H1 (cell line): ENCODE measurements around the gene LY86. TPM values are rescaled to one million over a fixed set of nuclear protein-coding genes. Genes with fewer than 3 reads are reported as not detected.

Source experiments
- CTCF ChIA-PET: fragments of 300-600 bp; sonication (Branson Sonifier 250); formaldehyde crosslinking; loops from one replicate; lab custom pipeline; 2021; ENCODE audit not compliant: partially characterized antibody; lab: Charles Lee
- POLR2A ChIA-PET: fragments of 300-600 bp; sonication (Branson Sonifier 250); formaldehyde crosslinking; loops from one replicate; lab custom pipeline; 2021; ENCODE audit warnings: inconsistent platforms; ENCODE audit not compliant: partially characterized antibody; lab: Charles Lee
- DNase-seq, 2 experiments: peaks; one replicate each; pipeline versions ENCODE4 v3.0.0 to v3.0.0-alpha.2; 2010 to 2022; ENCODE audit warnings: low spot score in 2 of 2, low read depth in 1 of 2, mixed read lengths in 1 of 2
- FAIRE-seq: peaks from 2 replicates; lab custom pipeline; 2011; peaks lifted over from hg19 to GRCh38; lab: Jason Lieb, UNC
- H2AFZ ChIP-seq: 2 replicates; pipeline ENCODE4 v1.8.1; 2012; ENCODE audit warnings: low read length, inconsistent platforms
- H2AK5ac ChIP-seq: 2 replicates; pipeline ENCODE4 v1.6.1; 2013; ENCODE audit warnings: low read depth, low read length
- H2BK120ac ChIP-seq: replicated peaks from 2 replicates; pipeline ENCODE3; 2013; ENCODE audit warnings: low read depth, low read length, inconsistent platforms
- H2BK12ac ChIP-seq: 2 replicates; pipeline ENCODE4 v1.6.1; 2013; ENCODE audit warnings: low read depth, low read length
- H2BK15ac ChIP-seq: 2 replicates; pipeline ENCODE4 v1.6.1; 2013; ENCODE audit warnings: low read length
- H2BK20ac ChIP-seq: 2 replicates; pipeline ENCODE4 v1.6.1; 2013; ENCODE audit warnings: low read length
- H2BK5ac ChIP-seq: 2 replicates; pipeline ENCODE4 v1.6.1; 2013; ENCODE audit warnings: low read depth, low read length
- H3K14ac ChIP-seq: 2 replicates; pipeline ENCODE4 v1.6.1; 2013; ENCODE audit warnings: inconsistent platforms; ENCODE audit not compliant: insufficient read length
- H3K18ac ChIP-seq: 2 replicates; pipeline ENCODE4 v1.6.1; 2013; ENCODE audit warnings: low read length; ENCODE audit errors: extremely low read depth
- H3K23ac ChIP-seq: 2 replicates; pipeline ENCODE4 v1.6.1; 2013; ENCODE audit warnings: inconsistent platforms; ENCODE audit not compliant: insufficient read length
- H3K23me2 ChIP-seq: 2 replicates; pipeline ENCODE4 v1.6.1; 2013; ENCODE audit warnings: low read depth, low read length
- H3K27ac ChIP-seq: 2 replicates; pipeline ENCODE4 v1.6.1; 2011; ENCODE audit warnings: low read depth, low read length, inconsistent platforms
- H3K27me3 ChIP-seq, 4 experiments: replicated peaks in 1 of 4; 1 replicate in 1 of 4; 2 replicates in 3 of 4; pipeline versions ENCODE4 v1.6.1 to v1.8.1; 2011 to 2013; ENCODE audit warnings: low read length in 3 of 4, mild to moderate bottlenecking in 3 of 4, inconsistent platforms in 2 of 4, mixed read lengths in 2 of 4, moderate library complexity in 1 of 4; ENCODE audit not compliant: control insufficient read depth in 3 of 4, insufficient read depth in 3 of 4; ENCODE audit errors: extremely low read depth in 1 of 4
- H3K36me3 ChIP-seq, 4 experiments: 2 replicates each; pipeline versions ENCODE4 v1.6.1 to v1.8.1; 2011 to 2013; ENCODE audit warnings: mild to moderate bottlenecking in 4 of 4, low read length in 3 of 4, moderate library complexity in 2 of 4, control low read depth in 1 of 4, inconsistent platforms in 1 of 4; ENCODE audit not compliant: insufficient read depth in 4 of 4, control insufficient read depth in 2 of 4
- H3K4ac ChIP-seq: replicated peaks from 2 replicates; pipeline ENCODE3; 2013; ENCODE audit warnings: low read length, low read depth, mixed read lengths, inconsistent platforms; ENCODE audit not compliant: insufficient read length
- H3K4me1 ChIP-seq, 4 experiments: replicated peaks in 1 of 4; 1 replicate in 1 of 4; 2 replicates in 3 of 4; pipeline versions ENCODE4 v1.6.1 to v1.8.1; 2011 to 2013; ENCODE audit warnings: low read length in 3 of 4, inconsistent platforms in 2 of 4, mixed read lengths in 1 of 4; ENCODE audit not compliant: insufficient read depth in 4 of 4, control insufficient read depth in 3 of 4
- H3K4me2 ChIP-seq, 2 experiments: 2 replicates each; pipeline versions ENCODE4 v1.6.1 to v1.8.1; 2011 to 2013; ENCODE audit warnings: low read depth in 2 of 2, low read length in 2 of 2, control low read depth in 1 of 2, inconsistent platforms in 1 of 2, mild to moderate bottlenecking in 1 of 2; ENCODE audit not compliant: insufficient read depth in 1 of 2
- H3K4me3 ChIP-seq, 4 experiments: fragments of 200-600, 300-600 bp in 1 of 4; sonication (generic), shearing (Covaris generic), sonication (Bioruptor Twin) in 1 of 4; 2 replicates each; pipeline versions ENCODE4 v1.5.1 to v1.8.1; 2011 to 2016; ENCODE audit warnings: low read length in 4 of 4, low read depth in 3 of 4, control low read depth in 2 of 4, inconsistent platforms in 2 of 4, mild to moderate bottlenecking in 2 of 4, mixed read lengths in 1 of 4, moderate library complexity in 1 of 4; ENCODE audit not compliant: insufficient read depth in 2 of 4; ENCODE audit errors: extremely low read depth in 1 of 4
- H3K56ac ChIP-seq: replicated peaks from 2 replicates; pipeline ENCODE3; 2013; ENCODE audit warnings: low read depth, mild to moderate bottlenecking, mixed read lengths, low read length, inconsistent platforms; ENCODE audit not compliant: insufficient read length
- H3K79me1 ChIP-seq: 2 replicates; pipeline ENCODE4 v1.6.1; 2013; ENCODE audit warnings: low read depth, low read length, control low read depth
- H3K79me2 ChIP-seq, 2 experiments: 2 replicates each; pipeline versions ENCODE4 v1.6.1 to v1.8.1; 2012 to 2013; ENCODE audit warnings: low read length in 2 of 2, mild to moderate bottlenecking in 2 of 2, inconsistent platforms in 1 of 2; ENCODE audit not compliant: insufficient read depth in 2 of 2, control insufficient read depth in 1 of 2
- H3K9ac ChIP-seq, 4 experiments: replicated peaks in 1 of 4; 1 replicate in 1 of 4; 2 replicates in 3 of 4; pipeline versions ENCODE4 v1.6.1 to v1.8.1; 2011 to 2013; ENCODE audit warnings: low read depth in 3 of 4, low read length in 3 of 4, control low read depth in 2 of 4, mild to moderate bottlenecking in 2 of 4, moderate library complexity in 2 of 4, inconsistent platforms in 1 of 4; ENCODE audit errors: extremely low read depth in 1 of 4
- H3K9me3 ChIP-seq, 2 experiments: 2 replicates each; pipeline versions ENCODE4 v1.6.1 to v1.8.1; 2012 to 2013; ENCODE audit warnings: mild to moderate bottlenecking in 2 of 2, moderate library complexity in 2 of 2, control low read depth in 1 of 2, inconsistent platforms in 1 of 2, low read depth in 1 of 2, low read length in 1 of 2, mixed read lengths in 1 of 2; ENCODE audit not compliant: insufficient read depth in 2 of 2
- H4K20me1 ChIP-seq, 2 experiments: replicated peaks in 1 of 2; 2 replicates each; pipeline versions ENCODE3 to v1.8.1; 2011 to 2013; ENCODE audit warnings: inconsistent platforms in 2 of 2, low read length in 2 of 2, mild to moderate bottlenecking in 1 of 2; ENCODE audit not compliant: insufficient read depth in 2 of 2, control insufficient read depth in 1 of 2
- H4K5ac ChIP-seq: 2 replicates; pipeline ENCODE4 v1.6.1; 2013; ENCODE audit warnings: low read length, low read depth, mixed read lengths, inconsistent platforms; ENCODE audit not compliant: insufficient read length
- H4K8ac ChIP-seq: 2 replicates; pipeline ENCODE4 v1.8.0; 2013; ENCODE audit warnings: mild to moderate bottlenecking, moderate library complexity, low read length, inconsistent platforms; ENCODE audit not compliant: insufficient read depth; ENCODE audit errors: extremely low read depth
- H4K91ac ChIP-seq: replicated peaks from 2 replicates; pipeline ENCODE3; 2013; ENCODE audit warnings: low read length, mixed read lengths, inconsistent platforms; ENCODE audit not compliant: insufficient read length
- CTCF ChIP-seq, 3 experiments: IDR thresholded peaks; 1 replicate in 2 of 3; 2 replicates in 1 of 3; pipeline versions ENCODE4 v1.5.1 to v1.6.1; 2011; ENCODE audit warnings: low read length in 3 of 3, mild to moderate bottlenecking in 3 of 3, inconsistent platforms in 2 of 3, low read depth in 1 of 3, moderate library complexity in 1 of 3; ENCODE audit not compliant: insufficient read depth in 1 of 3; ENCODE audit errors: control extremely low read depth in 1 of 3
- KDM5A ChIP-seq: fragments of 200-600 bp; IDR thresholded peaks from 2 replicates; pipeline ENCODE4 v1.7.1; 2012; ENCODE audit warnings: mild to moderate bottlenecking, low read length, inconsistent platforms, mixed read lengths
- NRF1 ChIP-seq: IDR thresholded peaks from 2 replicates; pipeline ENCODE4 v1.6.1; 2011; ENCODE audit warnings: mild to moderate bottlenecking, low read depth, low read length, improper control_type of control experiment
- POU5F1 ChIP-seq: IDR thresholded peaks from 2 replicates; pipeline ENCODE4 v1.6.1; 2011; ENCODE audit warnings: low read depth, mild to moderate bottlenecking, low read length, moderate library complexity
- RAD21 ChIP-seq, 2 experiments: IDR thresholded peaks in 1 of 2; conservative IDR thresholded peaks in 1 of 2; 2 replicates each; pipeline ENCODE4 v1.6.1; 2011; ENCODE audit warnings: low read depth in 2 of 2, low read length in 2 of 2, improper control_type of control experiment in 1 of 2, inconsistent platforms in 1 of 2, mild to moderate bottlenecking in 1 of 2, moderate library complexity in 1 of 2
- RBBP5 ChIP-seq: IDR thresholded peaks from 2 replicates; pipeline ENCODE4 v1.7.1; 2012; ENCODE audit warnings: low read depth, mild to moderate bottlenecking, inconsistent platforms, low read length, moderate library complexity, borderline replicate concordance
- SIN3A ChIP-seq, 2 experiments: IDR thresholded peaks in 1 of 2; conservative IDR thresholded peaks in 1 of 2; 2 replicates each; pipeline ENCODE4 v1.6.1; 2011 to 2012; ENCODE audit warnings: low read length in 2 of 2, improper control_type of control experiment in 1 of 2, low read depth in 1 of 2, mild to moderate bottlenecking in 1 of 2
- SP4 ChIP-seq: IDR thresholded peaks from 2 replicates; pipeline ENCODE4 v1.6.1; 2012; ENCODE audit warnings: low read length, inconsistent platforms
- SUZ12 ChIP-seq: fragments of 200-600 bp; sonication (generic); IDR thresholded peaks from 2 replicates; pipeline ENCODE4 v1.6.1; 2012; ENCODE audit warnings: mild to moderate bottlenecking, inconsistent platforms, low read length, moderate library complexity, mixed read lengths
- WGBS, 2 experiments: shearing (Covaris generic) in 1 of 2; methylation state at CpG; one replicate each; pipeline versions ENCODE4 v1.1.6 to v1.1.7; 2013 to 2015; ENCODE audit warnings: low lambda C conversion rate in 2 of 2, mixed read lengths in 2 of 2, inconsistent platforms in 1 of 2, low coverage in 1 of 2, missing lambda C conversion rate in 1 of 2; ENCODE audit not compliant: insufficient replicate concordance in 2 of 2, insufficient coverage in 1 of 2, insufficient read length in 1 of 2; ENCODE audit errors: extremely low coverage in 1 of 2, missing lambda C conversion rate in 1 of 2; 5-methylcytosine and 5-hydroxymethylcytosine counted together
- polyA plus RNA-seq, 7 experiments: library from polyadenylated mRNA; depleted of rRNA in 3 of 7; stranded (reverse) in 5 of 7; unstranded in 2 of 7; fragments of >200 nt in 5 of 7; fragments of 200-250 nt in 2 of 7; gene quantifications; 1 replicate in 5 of 7; 2 replicates in 1 of 7; 4 replicates in 1 of 7; pipeline versions ENCODE4 v1.2.1 to v1.2.3, GENCODE V29; 2011 to 2013; ENCODE audit warnings: missing spikeins in 2 of 7, mixed read lengths in 2 of 7
- total RNA-seq: library from RNA; stranded (reverse); fragmentation: NEBNext Ultra II Directional; extraction: Animal tissue kit (Norgen Biotek cat#: 25700); gene quantifications from 2 replicates; pipeline ENCODE4 v1.2.1, GENCODE V29; 2021

The LY86 gene
- total and polyA plus RNA-seq, 2 of the 8 experiments (the other 6 are each of a cell fraction or from before 2014, with no cell fraction given) = not detected

GRCh38 chr6:6646859-6647258 lies 58.3 kb downstream of the LY86 start:
- Histone ChIP-seq H3K18ac (no peak overlapping the region), H3K27me3 (no peaks in the 10 kb centered on the region; a peak in 2 of 7 replicates), H3K79me1 (no peaks in the 10 kb centered on the region), H3K4me1 (no peaks in the 10 kb centered on the region), H3K23ac (no peak overlapping the region), H4K91ac (no peak overlapping the region), H2BK5ac (no peak overlapping the region), H3K14ac (no peak overlapping the region)
- DNase-seq = no peak
- TF ChIP-seq KDM5A (no peak), SP4 (no peak), RBBP5 (no peak), NRF1 (no peak), RAD21 (IDR thresholded peaks at IDR 0.05 in 1 of 2, conservative IDR thresholded peaks at IDR 0.05 in 1 of 2; ENCODE audit: low read depth in 2 of 2, low read length in 2 of 2) (peak in 1 of 2 experiments; percentile 35; a peak in 3 of 4 replicates), POU5F1 (no peak), SIN3A (conservative IDR thresholded peaks at IDR 0.05 in 1 of 2, IDR thresholded peaks at IDR 0.05 in 1 of 2; ENCODE audit: low read depth in 1 of 2, low read length in 2 of 2) (no peak), SUZ12 (no peak), CTCF (IDR thresholded peaks at IDR 0.05; ENCODE audit: control extremely low read depth in 1 of 3, insufficient read depth in 1 of 3, low read depth in 1 of 3, low read length in 3 of 3) (peak in 2 of 3 experiments; percentile 32 to 50; a peak in 3 of 4 replicates)
- TF ChIP-seq, all 59 proteins: peak for 2
- H2BK120ac ChIP-seq = no peak overlapping the region
- H4K20me1 ChIP-seq = no peaks in the 10 kb centered on the region
- no peak overlapping the region for H3K4me3 ChIP-seq
- no peaks in the 10 kb centered on the region for H3K36me3 ChIP-seq
- no peak overlapping the region for H3K4ac ChIP-seq
- no peak overlapping the region for H3K56ac ChIP-seq
- WGBS, 2 experiments = 57% methylated on average over 2 of the region's 2 CpGs; no CpG with 5 or more reads in 1 of the 2 experiments
- H3K79me2 ChIP-seq = no peaks in the 10 kb centered on the region
- H4K8ac ChIP-seq = no peak overlapping the region
- H2BK12ac ChIP-seq = no peak overlapping the region
- H3K27ac ChIP-seq = no peak overlapping the region
- no peak overlapping the region for H2AK5ac ChIP-seq
- H3K9ac ChIP-seq = no peak overlapping the region
- ChIA-PET CTCF (interaction anchor here (1.1 to 2.3 kb wide), 3 partner anchors 13 to 20 kb away, joined by 3 to 13 read pairs (median 3); no protein-coding TSS in a partner anchor), POLR2A (no interaction called here)
- peaks cover 3% of the 10 kb centered on the region for H3K23me2 ChIP-seq
- no peak overlapping the region for H3K4me2 ChIP-seq
- H3K9me3 ChIP-seq = no peaks in the 10 kb centered on the region
- H2BK15ac ChIP-seq = no peak overlapping the region
- no peak overlapping the region for H2AFZ ChIP-seq
- H2BK20ac ChIP-seq = no peak overlapping the region
- H4K5ac ChIP-seq = no peak overlapping the region
- no peak for FAIRE-seq
